IPS-18c (cell line): ENCODE measurements around the gene RAB8B.

ENCODE experiments used
- H3K4me3 ChIP-seq: 2 replicates; pipeline ENCODE4 v1.7.0; 2013; ENCODE audit warnings: low read depth, mild to moderate bottlenecking, low read length, moderate library complexity; ENCODE audit not compliant: insufficient read depth
- H3K9me3 ChIP-seq: one replicate; pipeline ENCODE4 v1.6.1; 2013; ENCODE audit warnings: mild to moderate bottlenecking, low read length, moderate library complexity; ENCODE audit not compliant: control insufficient read depth, insufficient read depth

Gene RAB8B

DNA sequence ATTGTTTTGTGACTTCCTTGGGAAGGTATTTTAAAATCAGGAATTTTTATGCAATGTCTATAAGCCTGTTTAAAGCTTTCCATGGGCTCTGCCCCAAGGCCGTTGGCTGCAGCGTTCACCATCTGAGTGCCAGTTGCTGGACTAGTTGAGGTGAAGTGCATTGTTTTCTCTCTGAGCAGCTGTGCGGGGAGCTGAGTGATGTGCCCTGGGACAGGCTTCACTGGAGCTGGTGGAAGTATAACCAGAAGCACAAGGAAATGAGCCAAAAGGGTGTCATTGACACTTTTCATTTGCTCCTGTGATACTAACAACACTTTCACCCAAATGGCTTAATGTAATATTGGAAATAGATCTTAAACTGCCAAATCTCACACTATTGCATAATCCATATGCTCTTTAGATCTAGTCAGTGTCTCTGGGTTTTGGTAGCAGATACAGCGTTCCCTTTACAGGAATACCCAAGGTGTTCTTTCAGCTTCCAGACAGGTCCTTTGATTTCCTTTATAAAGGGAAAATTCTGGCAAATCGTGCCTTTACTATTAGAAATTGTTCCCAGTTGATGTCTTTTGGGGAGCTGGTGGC, 117.2 kb downstream of the RAB8B start:
- H3K4me3 ChIP-seq = no peak overlapping the region
- peaks cover 3% of the 10 kb centered on the region for H3K9me3 ChIP-seq

DNA sequence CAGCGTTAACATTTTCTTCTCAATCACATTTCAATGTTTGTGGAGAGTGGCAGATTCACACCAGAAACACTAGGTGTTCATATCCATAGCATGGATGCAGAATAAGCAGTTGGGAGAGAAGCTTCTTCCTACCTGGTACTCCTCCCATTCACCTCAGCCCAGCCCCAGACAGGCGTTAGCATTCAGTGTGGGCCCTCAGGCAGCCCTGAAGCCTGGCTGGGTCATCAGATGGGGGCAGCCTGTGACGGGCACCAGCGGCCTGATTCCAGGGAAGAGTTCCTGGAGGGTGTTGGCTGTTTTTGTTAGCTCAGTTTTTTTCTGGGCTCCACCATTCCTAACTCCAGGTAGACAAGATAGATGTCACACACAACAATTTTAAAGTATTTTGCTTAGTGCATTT, 119.1 kb downstream of the RAB8B start:
- Histone ChIP-seq H3K9me3 (peaks cover 3% of the 10 kb centered on the region), H3K4me3 (no peak overlapping the region)

DNA sequence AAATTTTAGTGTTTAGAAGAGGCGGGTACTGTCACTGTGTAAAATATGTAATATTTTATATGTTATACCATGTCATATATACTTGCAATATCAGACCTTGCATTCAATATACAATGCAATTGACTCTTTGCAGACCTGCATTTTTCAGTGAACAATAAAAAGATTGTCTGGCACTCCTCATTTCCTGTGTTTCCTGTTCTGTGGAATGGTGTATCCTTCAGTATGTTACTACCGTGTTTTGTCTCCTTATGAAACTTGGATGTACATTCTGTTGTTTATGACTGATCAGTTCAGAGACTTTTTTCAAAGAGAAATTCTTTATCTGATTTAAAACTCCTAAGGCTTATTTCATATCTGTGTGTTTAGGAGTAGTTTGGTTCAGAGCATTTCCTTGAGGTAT, 119.5 kb downstream of the RAB8B start:
- H3K4me3 ChIP-seq = no peak overlapping the region
- peaks cover 3% of the 10 kb centered on the region for H3K9me3 ChIP-seq

DNA sequence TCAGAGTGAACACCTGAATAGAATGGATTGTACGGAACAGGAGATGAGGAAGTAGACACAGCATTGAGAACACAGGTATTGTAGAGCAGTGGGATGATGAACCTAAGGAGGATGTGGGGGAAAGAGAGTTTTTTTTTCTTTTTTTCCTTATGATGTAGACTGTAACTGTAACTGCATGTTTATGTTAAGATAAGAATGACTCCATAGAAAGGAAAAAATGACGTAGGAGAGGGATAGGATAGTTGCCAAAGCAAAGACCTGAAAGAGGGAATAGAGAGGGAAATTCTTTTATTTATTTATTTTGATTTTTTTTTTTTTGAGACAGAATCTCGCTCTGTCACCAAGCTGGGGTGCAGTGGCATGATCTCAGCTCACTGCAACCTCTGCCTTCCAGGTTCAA, 121.2 kb downstream of the RAB8B start:
- Histone ChIP-seq H3K9me3 (no peaks in the 10 kb centered on the region), H3K4me3 (no peak overlapping the region)

DNA sequence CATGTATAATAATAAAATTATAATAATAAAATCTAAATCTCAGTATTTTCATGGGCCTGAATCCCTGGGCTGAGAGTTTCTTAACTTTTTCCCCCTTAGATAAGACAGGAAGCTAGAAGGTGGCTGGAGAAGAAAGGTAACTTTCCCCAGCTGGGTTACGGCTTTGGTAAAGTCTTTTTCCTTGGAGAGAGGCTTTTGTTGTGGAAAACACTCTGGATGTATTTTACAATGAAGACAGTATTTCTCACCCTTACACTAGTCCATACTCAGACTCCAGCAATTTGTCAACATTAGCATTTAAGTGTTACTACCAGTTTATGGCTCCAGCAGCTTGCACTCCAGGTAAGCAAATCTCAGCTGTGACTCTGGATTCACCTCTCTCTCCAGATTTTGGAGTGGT, 122.9 kb downstream of the RAB8B start:
- no peak overlapping the region for H3K4me3 ChIP-seq
- no peaks in the 10 kb centered on the region for H3K9me3 ChIP-seq

DNA sequence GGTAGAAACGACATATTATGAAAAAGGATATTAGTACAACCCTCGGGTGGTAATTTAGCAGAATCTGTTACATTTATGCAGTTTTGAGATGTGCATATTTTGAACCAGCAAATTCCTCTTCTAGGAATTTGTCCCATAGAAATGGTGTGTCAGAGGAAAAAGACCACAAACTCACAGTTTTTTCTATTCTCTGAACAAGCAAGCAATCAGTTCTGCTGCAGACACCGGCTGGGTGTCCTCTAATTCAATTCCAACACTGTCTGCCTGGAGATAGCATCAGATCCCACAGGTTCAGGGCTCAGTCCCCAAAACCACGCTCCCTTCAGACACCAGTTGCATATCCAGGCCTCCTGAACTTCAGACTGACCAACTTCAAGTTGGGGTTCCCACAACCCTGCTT, 124.4 kb downstream of the RAB8B start:
- Histone ChIP-seq H3K4me3 (no peak overlapping the region), H3K9me3 (no peaks in the 10 kb centered on the region)

DNA sequence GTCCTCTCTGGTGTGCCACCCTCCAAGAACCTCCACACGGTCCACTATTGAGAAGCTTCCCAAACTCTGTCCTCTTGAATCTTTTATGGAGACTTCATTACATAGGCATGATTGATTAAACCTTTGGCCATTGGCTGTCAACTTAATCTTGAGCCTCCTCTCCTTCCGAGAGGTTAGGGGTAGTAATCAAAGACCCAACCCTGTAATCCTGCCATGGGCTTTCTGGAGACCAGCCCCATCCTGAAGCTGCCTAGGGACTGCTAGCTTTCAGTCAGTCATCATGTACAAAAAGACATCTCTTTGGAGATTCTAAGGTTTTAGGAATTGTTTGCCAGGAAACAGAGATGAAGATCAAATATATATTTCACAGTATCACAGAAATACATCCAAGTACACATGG, 125.0 kb downstream of the RAB8B start:
- no peaks in the 10 kb centered on the region for H3K9me3 ChIP-seq

More for the DNA sequence above, 125.0 kb downstream of the RAB8B start:
- H3K4me3 ChIP-seq = no peak overlapping the region
